Osteoblast (primary cell): ENCODE results near the gene MYLK2. TPM values are rescaled to one million over a fixed set of nuclear protein-coding genes. Genes with fewer than 3 reads are reported as not detected.

Source experiments
- DNase-seq: peaks from one replicate; pipeline ENCODE4 v3.0.0; 2011; ENCODE audit warnings: low spot score, mixed read lengths; ENCODE audit not compliant: insufficient read length; ENCODE audit errors: missing footprints
- H2AFZ ChIP-seq: 2 replicates; pipeline ENCODE4 v1.6.0; 2011; ENCODE audit warnings: mild to moderate bottlenecking, low read length
- H3K27ac ChIP-seq: 2 replicates; pipeline ENCODE4 v1.5.1; 2011; ENCODE audit warnings: mild to moderate bottlenecking, low read depth, low read length, moderate library complexity
- H3K27me3 ChIP-seq: 2 replicates; pipeline ENCODE4 v1.6.0; 2012; ENCODE audit warnings: mild to moderate bottlenecking, control low read depth, inconsistent platforms, low read length, moderate library complexity; ENCODE audit not compliant: insufficient read depth
- H3K36me3 ChIP-seq: 2 replicates; pipeline ENCODE4 v1.5.1; 2011; ENCODE audit warnings: mild to moderate bottlenecking, low read length, control low read depth, moderate library complexity; ENCODE audit not compliant: insufficient read depth
- H3K4me1 ChIP-seq: 2 replicates; pipeline ENCODE4 v1.5.1; 2011; ENCODE audit warnings: mild to moderate bottlenecking, low read length, control low read depth, moderate library complexity; ENCODE audit not compliant: insufficient read depth
- H3K4me2 ChIP-seq: 2 replicates; pipeline ENCODE4 v1.6.0; 2011; ENCODE audit warnings: mild to moderate bottlenecking, low read length; ENCODE audit not compliant: insufficient read depth
- H3K4me3 ChIP-seq: fragments of 200-600 bp; sonication (generic); 3 replicates; pipeline ENCODE4 v1.5.1; 2012; ENCODE audit warnings: mild to moderate bottlenecking, low read length, inconsistent platforms; ENCODE audit not compliant: insufficient read depth
- H3K79me2 ChIP-seq: 2 replicates; pipeline ENCODE4 v1.6.0; 2012; ENCODE audit warnings: mild to moderate bottlenecking, low read length, control low read depth, inconsistent platforms; ENCODE audit not compliant: insufficient read depth
- H3K9me3 ChIP-seq: 2 replicates; pipeline ENCODE4 v1.5.1; 2011; ENCODE audit warnings: low read depth, low read length, control low read depth
- H4K20me1 ChIP-seq: 2 replicates; pipeline ENCODE4 v1.6.0; 2012; ENCODE audit warnings: mild to moderate bottlenecking, low read length, control low read depth; ENCODE audit not compliant: insufficient read depth
- total RNA-seq: library from RNA; depleted of rRNA; stranded (reverse); fragments of >200 nt; gene quantifications from 2 replicates; pipeline ENCODE4 v1.2.3, GENCODE V29; 2012
- TF ChIP-seq, protein P1 (sequence below): IDR thresholded peaks from 2 replicates; pipeline ENCODE4 v1.5.1; 2011; ENCODE audit warnings: mild to moderate bottlenecking, low read depth, low read length, moderate library complexity; ENCODE audit errors: extremely low read depth

Gene MYLK2
- total RNA-seq, 1 donor, result 0.36 TPM

DNA sequence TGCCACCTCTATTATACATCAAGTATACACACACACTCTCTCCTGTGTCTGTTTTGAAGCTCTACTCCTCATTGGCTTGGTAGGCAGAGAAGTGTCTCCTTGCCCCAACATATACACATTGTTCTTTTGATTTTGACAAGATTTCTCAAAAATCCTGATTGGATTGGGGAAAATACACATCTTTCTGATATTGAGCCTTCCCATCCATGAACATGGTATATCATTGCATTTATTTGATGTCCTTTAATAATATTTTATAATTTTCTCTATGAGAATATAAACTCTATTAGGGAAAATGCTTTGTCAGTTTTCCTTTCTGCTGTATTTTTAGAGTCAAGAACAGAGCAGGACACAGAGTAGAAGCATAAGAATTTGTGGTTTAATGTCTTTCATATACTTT lies 58.5 kb downstream of the MYLK2 start:
- no peaks in the 10 kb centered on the region for H3K9me3 ChIP-seq
- no peaks in the 10 kb centered on the region for H4K20me1 ChIP-seq
- no peak overlapping the region for H3K4me3 ChIP-seq
- peaks cover 4% of the 10 kb centered on the region for H3K4me1 ChIP-seq
- no peak overlapping the region for H2AFZ ChIP-seq
- TF ChIP-seq, protein P1, sequence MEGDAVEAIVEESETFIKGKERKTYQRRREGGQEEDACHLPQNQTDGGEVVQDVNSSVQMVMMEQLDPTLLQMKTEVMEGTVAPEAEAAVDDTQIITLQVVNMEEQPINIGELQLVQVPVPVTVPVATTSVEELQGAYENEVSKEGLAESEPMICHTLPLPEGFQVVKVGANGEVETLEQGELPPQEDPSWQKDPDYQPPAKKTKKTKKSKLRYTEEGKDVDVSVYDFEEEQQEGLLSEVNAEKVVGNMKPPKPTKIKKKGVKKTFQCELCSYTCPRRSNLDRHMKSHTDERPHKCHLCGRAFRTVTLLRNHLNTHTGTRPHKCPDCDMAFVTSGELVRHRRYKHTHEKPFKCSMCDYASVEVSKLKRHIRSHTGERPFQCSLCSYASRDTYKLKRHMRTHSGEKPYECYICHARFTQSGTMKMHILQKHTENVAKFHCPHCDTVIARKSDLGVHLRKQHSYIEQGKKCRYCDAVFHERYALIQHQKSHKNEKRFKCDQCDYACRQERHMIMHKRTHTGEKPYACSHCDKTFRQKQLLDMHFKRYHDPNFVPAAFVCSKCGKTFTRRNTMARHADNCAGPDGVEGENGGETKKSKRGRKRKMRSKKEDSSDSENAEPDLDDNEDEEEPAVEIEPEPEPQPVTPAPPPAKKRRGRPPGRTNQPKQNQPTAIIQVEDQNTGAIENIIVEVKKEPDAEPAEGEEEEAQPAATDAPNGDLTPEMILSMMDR, result no peak
- H3K79me2 ChIP-seq, result no peaks in the 10 kb centered on the region
- H3K36me3 ChIP-seq, result no peaks in the 10 kb centered on the region
- peaks cover 16% of the 10 kb centered on the region for H3K27me3 ChIP-seq
- DNase-seq, result no peak
- no peak overlapping the region for H3K27ac ChIP-seq
- no peak overlapping the region for H3K4me2 ChIP-seq

DNA sequence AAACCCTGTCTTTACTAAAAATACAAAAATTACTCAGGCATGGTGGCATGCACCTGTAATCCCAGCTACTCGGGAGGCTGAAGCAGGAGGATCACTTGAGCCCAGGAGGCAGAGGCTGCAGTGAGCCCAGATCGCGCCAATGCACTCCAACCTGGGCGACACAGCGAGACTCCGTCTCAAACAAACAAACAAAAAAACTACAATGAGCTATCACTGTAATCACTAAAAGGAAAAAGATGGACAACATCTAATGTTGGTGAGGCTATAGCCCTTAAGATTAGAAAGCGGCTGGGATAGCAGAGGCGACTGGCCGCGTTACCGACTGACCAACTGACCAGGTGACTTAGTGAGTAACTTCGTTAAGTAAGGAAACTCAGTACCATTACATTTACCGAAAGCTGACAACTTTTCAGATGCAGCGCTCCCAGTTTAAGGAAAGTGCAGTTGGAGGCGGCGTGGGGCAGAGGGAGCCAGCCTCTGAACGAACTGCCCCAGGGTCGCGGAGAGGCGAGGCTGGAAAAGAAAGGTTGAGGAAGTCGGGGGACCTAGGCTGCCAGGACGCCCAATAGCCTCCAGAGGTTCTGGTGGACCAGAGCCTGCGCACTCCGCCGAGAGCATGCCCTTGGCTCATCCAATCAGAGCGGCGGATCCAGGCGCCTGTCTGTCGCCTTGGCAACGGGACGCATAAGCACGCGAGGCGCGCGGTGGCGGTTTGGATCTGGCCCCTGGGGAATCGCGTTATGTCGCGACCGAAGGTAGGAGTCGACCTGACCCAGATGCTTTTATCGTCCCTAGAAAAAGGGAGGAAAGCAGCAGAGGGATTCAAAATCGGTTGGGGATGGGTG lies 60.2 kb downstream of the MYLK2 start:
- Histone ChIP-seq H3K4me3 (peak overlapping the region; percentile 91), H3K4me2 (peak overlapping the region; percentile 100), H3K9me3 (no peaks in the 10 kb centered on the region), H3K36me3 (no peaks in the 10 kb centered on the region), H3K4me1 (peaks cover 4% of the 10 kb centered on the region), H3K79me2 (no peaks in the 10 kb centered on the region), H2AFZ (peak overlapping the region; percentile 98), H3K27me3 (peaks cover 12% of the 10 kb centered on the region), H4K20me1 (no peaks in the 10 kb centered on the region), H3K27ac (peak overlapping the region; percentile 76)
- peak; percentile 99 for DNase-seq
- TF ChIP-seq, protein P1, result no peak

DNA sequence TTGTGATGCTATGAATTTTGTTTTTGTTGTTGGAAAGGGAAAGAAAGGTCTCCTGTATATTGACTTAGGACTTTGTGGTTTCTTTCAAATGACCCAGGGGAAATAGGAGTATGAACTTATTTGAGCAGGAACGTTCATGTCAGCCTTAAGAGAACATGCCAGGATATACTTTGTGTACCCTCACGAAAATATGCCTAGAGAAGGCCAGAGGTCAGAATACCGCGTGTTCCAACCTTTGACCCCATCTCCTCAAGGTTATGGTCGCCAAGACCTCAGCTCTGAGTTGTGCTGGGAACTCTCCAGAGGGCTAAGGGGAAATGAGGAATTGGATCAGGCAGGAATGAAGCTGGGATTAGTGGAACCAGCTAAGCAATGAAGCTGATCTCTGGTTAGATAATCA lies 62.8 kb downstream of the MYLK2 start:
- Histone ChIP-seq H3K9me3 (no peaks in the 10 kb centered on the region), H3K27ac (no peak overlapping the region), H3K36me3 (no peaks in the 10 kb centered on the region), H3K4me3 (no peak overlapping the region), H3K79me2 (no peaks in the 10 kb centered on the region), H4K20me1 (no peaks in the 10 kb centered on the region), H3K4me2 (no peak overlapping the region), H3K27me3 (peaks cover 8% of the 10 kb centered on the region), H2AFZ (no peak overlapping the region), H3K4me1 (peaks cover 4% of the 10 kb centered on the region)
- TF ChIP-seq, protein P1, result no peak
- no peak for DNase-seq

DNA sequence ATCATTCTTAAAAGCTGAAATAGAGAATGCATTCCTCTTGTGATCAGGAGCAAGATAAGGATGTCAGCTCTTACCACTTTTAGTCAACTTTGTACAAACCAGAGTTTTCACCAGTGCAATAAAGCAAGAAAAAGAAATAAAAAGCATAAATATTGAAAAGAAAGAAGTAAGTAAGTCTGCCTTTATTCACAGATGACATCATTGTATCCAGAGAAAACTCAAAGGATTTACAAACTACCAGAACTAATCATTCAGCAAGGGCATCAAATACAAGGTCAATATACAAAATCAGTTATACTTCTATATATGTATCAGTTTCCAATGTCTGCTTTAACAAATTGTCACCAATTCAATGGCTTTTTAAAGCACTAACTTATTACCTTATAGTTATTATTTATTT lies 64.7 kb downstream of the MYLK2 start:
- TF ChIP-seq, protein P1, result no peak
- H3K9me3 ChIP-seq, result no peaks in the 10 kb centered on the region
- no peak overlapping the region for H3K4me3 ChIP-seq
- H3K36me3 ChIP-seq, result no peaks in the 10 kb centered on the region
- DNase-seq, result no peak
- H3K4me1 ChIP-seq, result peaks cover 4% of the 10 kb centered on the region
- no peaks in the 10 kb centered on the region for H3K79me2 ChIP-seq
- no peaks in the 10 kb centered on the region for H3K27me3 ChIP-seq
- no peak overlapping the region for H3K27ac ChIP-seq
- H4K20me1 ChIP-seq, result no peaks in the 10 kb centered on the region
- no peak overlapping the region for H3K4me2 ChIP-seq
- H2AFZ ChIP-seq, result no peak overlapping the region
